Gastrocnemius medialis (tissue), 4 donors: ENCODE results near the gene TMEM39A. TPM values are rescaled to one million over a fixed set of nuclear protein-coding genes. Genes with fewer than 3 reads are reported as not detected.

Source experiments
- ATAC-seq, 2 donors: fragments of 150-250 bp; one replicate each; pipeline ENCODE4 v1.9.1; 2016
- DNase-seq, 2 donors: peaks; one replicate each; pipeline ENCODE4 v3.0.0-alpha.2; 2019
- H3K27ac ChIP-seq, 4 donors: fragments of 200-600 bp; sonication (generic); 1 replicate in 1 of 4; 2 replicates in 3 of 4; pipeline ENCODE4 v1.5.1; 2016 to 2018; ENCODE audit warnings: mild to moderate bottlenecking in 2 of 4, moderate library complexity in 1 of 4
- H3K27me3 ChIP-seq, 3 donors: fragments of 200-600 bp; sonication (generic) in 2 of 3; 1 replicate in 1 of 3; 2 replicates in 2 of 3; pipeline versions ENCODE4 v1.5.1 to v1.6.0; 2016 to 2019; ENCODE audit warnings: mild to moderate bottlenecking in 1 of 3, moderate library complexity in 1 of 3
- H3K36me3 ChIP-seq, 2 donors: fragments of 200-600 bp; sonication (generic) in 1 of 2; one replicate each; pipeline ENCODE4 v1.5.1; 2017 to 2018
- H3K4me1 ChIP-seq, 2 donors: fragments of 200-600 bp; sonication (generic) in 1 of 2; one replicate each; pipeline ENCODE4 v1.5.1; 2016 to 2017; ENCODE audit warnings: mild to moderate bottlenecking in 2 of 2
- H3K4me3 ChIP-seq, 4 donors: fragments of 200-600 bp; sonication (generic) in 3 of 4; 1 replicate in 1 of 4; 2 replicates in 3 of 4; pipeline ENCODE4 v1.5.1; 2016 to 2019; ENCODE audit warnings: mild to moderate bottlenecking in 2 of 4
- H3K9me3 ChIP-seq, 3 donors: fragments of 200-600 bp; sonication (generic) in 2 of 3; 1 replicate in 1 of 3; 2 replicates in 2 of 3; pipeline ENCODE4 v1.5.1; 2016 to 2019
- POLR2A ChIP-seq, 2 donors: fragments of 450-650 bp; IDR thresholded peaks; one replicate each; pipeline ENCODE4 v1.6.1; 2017; ENCODE audit warnings: antibody characterized with exemption in 2 of 2, mild to moderate bottlenecking in 2 of 2, moderate library complexity in 2 of 2
- in situ Hi-C, 4 donors: fragments of 200-750 bp; cut with MboI; loops; one replicate each; pipeline versions ENCODE4 v1.15.0 to v1.8.0; 2017; ENCODE audit warnings: low sequenced_read_pairs in 4 of 4
- intact Hi-C: fragments of 100-400 bp; cut with DNase I; formaldehyde crosslinking; loops from one replicate; pipeline ENCODE4 v1.15.1; 2023; ENCODE audit warnings: low total_unique reads
- total RNA-seq, 4 donors: library from RNA; depleted of rRNA; stranded (reverse); fragments of >200 nt; gene quantifications; one replicate each; pipeline versions ENCODE4 v1.1.0 to v1.2.3, GENCODE V29; 2016
- TF ChIP-seq, protein P1 (sequence below), 5 experiments: fragments of 450-650 bp in 3 of 5; fragments of 200-600 bp in 2 of 5; sonication (generic) in 2 of 5; IDR thresholded peaks in 4 of 5; conservative IDR thresholded peaks in 1 of 5; 1 replicate in 4 of 5; 2 replicates in 1 of 5; pipeline ENCODE4 v1.5.1; 2016 to 2019; ENCODE audit warnings: antibody characterized with exemption in 5 of 5, mild to moderate bottlenecking in 3 of 5, moderate library complexity in 3 of 5

TMEM39A gene
- total RNA-seq, 4 donors from 2014 or later: 9.0 to 21.2 (median 15.5) TPM

DNA sequence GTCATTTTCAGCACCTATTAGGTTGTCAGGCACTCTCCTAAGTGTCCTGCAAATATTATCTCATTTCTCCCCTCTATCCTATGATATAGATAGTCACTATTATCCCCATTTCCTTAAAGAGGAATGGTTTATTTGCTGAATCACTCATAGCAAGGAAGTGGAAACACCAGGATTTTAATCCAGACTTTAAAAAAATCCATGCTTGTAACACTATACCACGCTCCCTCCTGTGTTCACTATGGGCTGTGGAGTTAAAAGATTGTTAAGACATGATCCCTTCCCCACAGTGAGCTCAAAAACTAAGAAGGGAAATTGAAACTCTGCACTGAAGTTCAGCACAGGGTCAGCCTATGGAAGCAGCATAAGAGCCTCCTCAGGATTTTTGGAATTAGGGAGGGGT, 60.2 kb downstream of the TMEM39A start:
- TF ChIP-seq, protein P1, sequence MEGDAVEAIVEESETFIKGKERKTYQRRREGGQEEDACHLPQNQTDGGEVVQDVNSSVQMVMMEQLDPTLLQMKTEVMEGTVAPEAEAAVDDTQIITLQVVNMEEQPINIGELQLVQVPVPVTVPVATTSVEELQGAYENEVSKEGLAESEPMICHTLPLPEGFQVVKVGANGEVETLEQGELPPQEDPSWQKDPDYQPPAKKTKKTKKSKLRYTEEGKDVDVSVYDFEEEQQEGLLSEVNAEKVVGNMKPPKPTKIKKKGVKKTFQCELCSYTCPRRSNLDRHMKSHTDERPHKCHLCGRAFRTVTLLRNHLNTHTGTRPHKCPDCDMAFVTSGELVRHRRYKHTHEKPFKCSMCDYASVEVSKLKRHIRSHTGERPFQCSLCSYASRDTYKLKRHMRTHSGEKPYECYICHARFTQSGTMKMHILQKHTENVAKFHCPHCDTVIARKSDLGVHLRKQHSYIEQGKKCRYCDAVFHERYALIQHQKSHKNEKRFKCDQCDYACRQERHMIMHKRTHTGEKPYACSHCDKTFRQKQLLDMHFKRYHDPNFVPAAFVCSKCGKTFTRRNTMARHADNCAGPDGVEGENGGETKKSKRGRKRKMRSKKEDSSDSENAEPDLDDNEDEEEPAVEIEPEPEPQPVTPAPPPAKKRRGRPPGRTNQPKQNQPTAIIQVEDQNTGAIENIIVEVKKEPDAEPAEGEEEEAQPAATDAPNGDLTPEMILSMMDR (IDR thresholded peaks at IDR 0.05 in 4 of 5, conservative IDR thresholded peaks at IDR 0.05 in 1 of 5): no peak
- TF ChIP-seq POLR2A (IDR thresholded peaks at IDR 0.05): no peak
- ATAC-seq: no peak
- H3K27me3 ChIP-seq: no peaks in the 10 kb centered on the region
- no peaks in the 10 kb centered on the region for H3K4me1 ChIP-seq
- no peaks in the 10 kb centered on the region for H3K9me3 ChIP-seq
- H3K27ac ChIP-seq: no peak overlapping the region
- in situ Hi-C loops: no loop called here
- H3K36me3 ChIP-seq: peaks cover 0 to 7% of the 10 kb centered on the region in 2 donors
- no peak for DNase-seq
- no peak overlapping the region for H3K4me3 ChIP-seq
- intact Hi-C loops: no loop called here

DNA sequence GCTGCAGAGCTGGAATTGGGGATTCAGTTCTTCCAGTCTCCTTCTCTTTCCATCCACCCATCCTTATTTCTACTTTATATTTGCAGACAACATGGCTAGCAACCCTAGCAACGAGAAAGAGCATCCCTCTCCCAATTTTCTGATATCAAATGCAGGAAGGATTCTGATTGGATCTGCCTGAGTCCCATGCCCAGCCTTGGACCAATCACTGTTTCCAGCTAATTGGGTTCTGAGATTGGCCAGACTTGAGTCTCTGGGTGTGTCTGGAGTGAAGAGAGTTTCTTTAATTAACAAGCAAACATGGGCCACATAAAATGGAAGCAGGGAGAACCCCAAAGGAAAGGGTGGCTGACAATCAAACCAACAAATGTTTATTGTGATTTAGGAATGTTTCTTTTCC, 60.6 kb downstream of the TMEM39A start:
- peaks cover 0 to 7% of the 10 kb centered on the region in 2 donors for H3K36me3 ChIP-seq
- DNase-seq (no peak), ATAC-seq (no peak)
- H3K27ac ChIP-seq: no peak overlapping the region
- no peak for TF ChIP-seq POLR2A (IDR thresholded peaks at IDR 0.05)
- TF ChIP-seq, protein P1 (IDR thresholded peaks at IDR 0.05 in 4 of 5, conservative IDR thresholded peaks at IDR 0.05 in 1 of 5): no peak
- no peaks in the 10 kb centered on the region for H3K27me3 ChIP-seq
- intact Hi-C loops (no loop called here), in situ Hi-C loops (no loop called here)
- H3K4me1 ChIP-seq: no peaks in the 10 kb centered on the region
- no peaks in the 10 kb centered on the region for H3K9me3 ChIP-seq
- H3K4me3 ChIP-seq: no peak overlapping the region

DNA sequence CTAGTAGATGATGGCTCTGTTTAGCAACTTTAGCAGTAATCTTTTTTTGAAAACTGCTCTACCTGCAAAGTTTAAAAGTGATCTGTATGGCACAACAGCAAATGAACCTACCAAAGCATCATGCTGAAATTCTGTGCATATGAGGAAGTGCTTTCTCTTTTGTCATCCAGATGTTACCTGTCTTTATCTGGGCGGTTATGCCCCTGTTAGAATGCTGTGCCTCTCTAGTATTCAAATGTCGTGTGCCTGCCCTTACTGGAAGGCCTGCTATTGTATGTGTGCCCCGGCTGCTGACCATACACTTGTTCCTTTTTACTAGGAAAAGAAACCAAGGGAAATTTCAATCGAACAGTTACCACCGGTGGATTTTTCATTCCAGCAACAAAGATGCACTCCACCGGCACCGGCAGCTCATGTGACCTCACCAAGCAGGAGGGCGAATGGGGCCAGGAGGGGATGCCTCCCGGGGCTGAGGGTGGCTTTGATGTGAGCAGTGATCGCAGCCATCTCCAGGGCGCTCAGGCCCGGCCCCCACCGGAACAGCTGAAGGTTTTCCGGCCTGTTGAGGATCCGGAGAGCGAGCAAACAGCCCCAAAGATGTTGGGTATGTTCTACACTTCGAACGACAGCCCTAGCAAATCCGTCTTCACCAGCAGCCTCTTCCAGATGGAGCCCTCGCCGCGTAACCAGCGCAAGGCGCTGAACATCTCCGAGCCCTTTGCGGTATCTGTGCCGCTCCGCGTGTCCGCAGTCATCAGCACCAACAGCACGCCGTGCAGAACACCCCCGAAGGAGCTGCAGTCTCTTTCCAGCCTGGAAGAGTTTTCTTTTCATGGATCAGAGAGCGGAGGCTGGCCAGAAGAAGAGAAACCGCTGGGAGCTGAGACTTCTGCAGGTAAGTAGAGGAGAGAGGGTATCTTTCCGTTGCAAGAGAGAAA, 61.6 kb downstream of the TMEM39A start:
- in situ Hi-C loops (no loop called here), intact Hi-C loops (no loop called here)
- no peak overlapping the region for H3K27ac ChIP-seq
- H3K4me1 ChIP-seq: no peaks in the 10 kb centered on the region
- ATAC-seq (no peak), DNase-seq (no peak)
- no peak overlapping the region for H3K4me3 ChIP-seq
- peaks cover 0 to 7% of the 10 kb centered on the region in 2 donors for H3K36me3 ChIP-seq
- no peak for TF ChIP-seq POLR2A (IDR thresholded peaks at IDR 0.05)
- no peaks in the 10 kb centered on the region for H3K27me3 ChIP-seq
- H3K9me3 ChIP-seq: no peaks in the 10 kb centered on the region

DNA sequence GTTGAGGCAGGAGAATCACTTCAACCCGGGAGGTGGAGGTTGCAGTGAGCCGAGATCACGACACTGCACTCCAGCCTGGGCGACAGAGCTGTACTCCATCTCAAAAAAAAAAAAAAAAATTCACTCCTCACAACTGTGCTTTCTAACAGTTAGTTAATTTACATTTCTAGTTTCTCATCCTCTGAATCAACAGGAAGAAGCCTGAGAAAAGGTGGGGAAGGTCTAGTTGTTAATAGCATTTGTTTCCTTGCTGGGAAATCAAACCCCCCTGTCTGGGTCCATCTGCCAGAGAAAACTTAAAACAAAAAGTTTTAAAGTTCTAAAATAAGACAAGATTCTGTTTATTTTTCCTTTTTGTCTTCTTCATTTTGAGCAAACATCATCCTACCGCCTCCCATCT, 62.3 kb downstream of the TMEM39A start:
- no peaks in the 10 kb centered on the region for H3K9me3 ChIP-seq
- H3K27me3 ChIP-seq: no peaks in the 10 kb centered on the region
- no peak overlapping the region for H3K27ac ChIP-seq
- DNase-seq: no peak
- in situ Hi-C loops (no loop called here), intact Hi-C loops (no loop called here)
- TF ChIP-seq, protein P1 (IDR thresholded peaks at IDR 0.05 in 4 of 5, conservative IDR thresholded peaks at IDR 0.05 in 1 of 5): no peak
- no peak for TF ChIP-seq POLR2A (IDR thresholded peaks at IDR 0.05)
- no peak overlapping the region for H3K4me3 ChIP-seq
- ATAC-seq: no peak
- H3K4me1 ChIP-seq: no peaks in the 10 kb centered on the region
- H3K36me3 ChIP-seq: peaks cover 0 to 7% of the 10 kb centered on the region in 2 donors

DNA sequence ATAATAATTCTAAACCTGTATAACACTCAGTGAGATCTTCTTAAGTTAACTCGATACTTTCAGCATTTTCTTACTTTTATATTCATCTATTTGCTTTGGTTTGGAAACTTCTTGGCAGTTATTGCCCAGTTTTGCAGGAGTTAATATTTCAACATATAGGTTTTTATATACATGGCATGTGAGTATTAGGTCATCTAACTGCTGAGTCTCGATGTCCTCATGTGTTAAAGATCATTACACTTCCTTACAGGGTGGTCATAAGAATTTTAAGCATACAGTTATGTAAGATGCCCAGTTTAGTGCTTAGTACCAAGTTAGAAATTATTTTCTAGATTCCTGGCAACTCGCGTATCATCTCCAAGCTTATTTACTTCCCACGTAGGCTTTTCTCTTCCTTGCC, 62.9 kb downstream of the TMEM39A start:
- Histone ChIP-seq H3K4me1 (no peaks in the 10 kb centered on the region), H3K4me3 (no peak overlapping the region), H3K27me3 (no peaks in the 10 kb centered on the region), H3K9me3 (no peaks in the 10 kb centered on the region), H3K27ac (no peak overlapping the region), H3K36me3 (peaks cover 0 to 7% of the 10 kb centered on the region in 2 donors)
- ATAC-seq (no peak), DNase-seq (no peak)
- TF ChIP-seq, protein P1 (IDR thresholded peaks at IDR 0.05 in 4 of 5, conservative IDR thresholded peaks at IDR 0.05 in 1 of 5): no peak
- TF ChIP-seq POLR2A (IDR thresholded peaks at IDR 0.05): no peak
- in situ Hi-C loops: no loop called here
- intact Hi-C loops: no loop called here
